Psoas muscle (tissue), 8 donors: Measurements from ENCODE around the gene NTHL1. TPM values are rescaled to one million over a fixed set of nuclear protein-coding genes. Genes with fewer than 3 reads are reported as not detected.

Experiments
- ATAC-seq, 4 donors: fragments of 200-7000 bp; cut with Tn5 transposase; one replicate each; pipeline ENCODE4 v1.9.1; 2020; ENCODE audit warnings: moderate library complexity in 3 of 4, mild to moderate bottlenecking in 2 of 4
- DNase-seq, 2 donors: peaks; one replicate each; pipeline ENCODE4 v3.0.0-alpha.2; 2020
- H3K27ac ChIP-seq: fragments of 200-600 bp; one replicate; pipeline ENCODE4 v1.8.0; 2022
- H3K27me3 ChIP-seq, 3 donors: fragments of 200-600 bp in 1 of 3; one replicate each; pipeline versions ENCODE4 v1.6.1 to v1.8.0; 2013 to 2022; ENCODE audit warnings: low read length in 2 of 3, mild to moderate bottlenecking in 2 of 3, moderate library complexity in 1 of 3; ENCODE audit not compliant: insufficient read depth in 3 of 3
- H3K36me3 ChIP-seq, 2 donors: fragments of 200-600 bp in 1 of 2; one replicate each; pipeline versions ENCODE4 v1.6.1 to v1.8.0; 2013 to 2022; ENCODE audit warnings: low read depth in 1 of 2, mild to moderate bottlenecking in 1 of 2, moderate library complexity in 1 of 2; ENCODE audit not compliant: insufficient read depth in 1 of 2
- H3K4me1 ChIP-seq: fragments of 200-600 bp; one replicate; pipeline ENCODE4 v1.8.0; 2022
- H3K4me3 ChIP-seq: fragments of 200-600 bp; one replicate; pipeline ENCODE4 v1.8.0; 2022; ENCODE audit warnings: mild to moderate bottlenecking
- H3K9me3 ChIP-seq: fragments of 200-600 bp; one replicate; pipeline ENCODE4 v1.8.0; 2022
- WGBS, 3 donors: extraction: QIAGEN DNeasy Blood & Tissue Kit; methylation state at CpG; one replicate each; pipeline versions ENCODE4 v1.1.6 to v1.1.7; 2013; 5-methylcytosine and 5-hydroxymethylcytosine counted together
- intact Hi-C, 2 donors: fragments of 100-400 bp; cut with DNase I; formaldehyde crosslinking; loops; one replicate each; pipeline versions ENCODE4 v1.11.0 to v1.14.2; 2022
- polyA plus RNA-seq, 3 donors: library from polyadenylated mRNA; stranded (reverse); fragments of 200-250 nt; gene quantifications; one replicate each; pipeline ENCODE4 v1.2.3, GENCODE V29; 2013
- total RNA-seq, 4 donors: library from RNA; stranded (reverse); fragmentation: NEBNext Ultra II Directional in 2 of 4; extraction: Animal tissue kit (Norgen Biotek cat#: 25700) in 2 of 4; gene quantifications; one replicate each; pipeline versions ENCODE4 v1.2.1 to v1.2.4, GENCODE V29; 2021 to 2023
- TF ChIP-seq, protein P1 (sequence below): fragments of 200-600 bp; IDR thresholded peaks from one replicate; pipeline ENCODE4 v1.8.0; 2022; ENCODE audit warnings: antibody characterized with exemption
- donor health status: healthy with polysubstance abuse.
- donor health status: DM: no; HTN: no; CAD: no; lungs with moderate emphysema.
- donor health status: Bipolar disorder and iron deficiency.
- donor health status: healthy.
- donor health status: DM: yes; HTN: yes; CAD: no.
- donor health status: DM: no; HTN: no; CAD: no.
- donor health status: DM: no; HTN: no; CAD: no.
- donor health status: DM: yes; HTN: yes; CAD: no.

Gene NTHL1
- total and polyA plus RNA-seq, 7 donors: 3.1 to 17.7 (median 8.0) TPM

DNA sequence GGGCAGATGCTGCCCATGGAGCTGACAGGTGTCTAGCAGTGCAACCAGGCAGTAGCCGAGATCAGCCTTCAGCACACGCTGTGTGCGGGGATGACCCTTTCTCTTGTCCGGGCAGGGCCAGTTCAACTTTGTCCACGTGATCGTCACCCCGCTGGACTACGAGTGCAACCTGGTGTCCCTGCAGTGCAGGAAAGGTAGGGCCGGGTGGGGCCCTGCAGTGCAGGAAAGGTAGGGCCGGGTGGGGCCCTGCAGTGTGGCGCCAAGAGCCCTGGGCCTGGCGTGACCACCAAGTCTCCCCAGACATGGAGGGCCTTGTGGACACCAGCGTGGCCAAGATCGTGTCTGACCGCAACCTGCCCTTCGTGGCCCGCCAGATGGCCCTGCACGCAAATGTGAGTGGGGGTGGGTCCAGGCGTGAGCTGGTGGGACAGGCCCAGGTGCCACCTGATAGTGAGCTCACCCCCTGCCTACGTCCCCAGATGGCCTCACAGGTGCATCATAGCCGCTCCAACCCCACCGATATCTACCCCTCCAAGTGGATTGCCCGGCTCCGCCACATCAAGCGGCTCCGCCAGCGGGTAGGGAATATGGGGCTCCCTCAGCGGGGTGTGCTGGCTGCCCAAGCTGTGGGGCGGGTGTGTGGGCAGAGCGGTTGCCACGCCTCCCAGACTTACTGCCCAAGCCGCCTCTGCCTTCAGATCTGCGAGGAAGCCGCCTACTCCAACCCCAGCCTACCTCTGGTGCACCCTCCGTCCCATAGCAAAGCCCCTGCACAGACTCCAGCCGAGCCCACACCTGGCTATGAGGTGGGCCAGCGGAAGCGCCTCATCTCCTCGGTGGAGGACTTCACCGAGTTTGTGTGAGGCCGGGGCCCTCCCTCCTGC lies 40.4 kb upstream of the NTHL1 start:
- Histone ChIP-seq H3K4me1 (peaks cover 14% of the 10 kb centered on the region), H3K27ac (no peak overlapping the region), H3K36me3 (peaks cover 3 to 92% of the 10 kb centered on the region in 2 donors), H3K27me3 (no peaks in the 10 kb centered on the region), H3K9me3 (no peaks in the 10 kb centered on the region), H3K4me3 (no peak overlapping the region)
- DNase-seq (no peak), ATAC-seq (no peak)
- intact Hi-C loops: no loop called here
- 89 to 93% (median 92%) methylated on average over 36 to 41 of the region's 41 CpGs for WGBS, 3 donors
- TF ChIP-seq, protein P1, sequence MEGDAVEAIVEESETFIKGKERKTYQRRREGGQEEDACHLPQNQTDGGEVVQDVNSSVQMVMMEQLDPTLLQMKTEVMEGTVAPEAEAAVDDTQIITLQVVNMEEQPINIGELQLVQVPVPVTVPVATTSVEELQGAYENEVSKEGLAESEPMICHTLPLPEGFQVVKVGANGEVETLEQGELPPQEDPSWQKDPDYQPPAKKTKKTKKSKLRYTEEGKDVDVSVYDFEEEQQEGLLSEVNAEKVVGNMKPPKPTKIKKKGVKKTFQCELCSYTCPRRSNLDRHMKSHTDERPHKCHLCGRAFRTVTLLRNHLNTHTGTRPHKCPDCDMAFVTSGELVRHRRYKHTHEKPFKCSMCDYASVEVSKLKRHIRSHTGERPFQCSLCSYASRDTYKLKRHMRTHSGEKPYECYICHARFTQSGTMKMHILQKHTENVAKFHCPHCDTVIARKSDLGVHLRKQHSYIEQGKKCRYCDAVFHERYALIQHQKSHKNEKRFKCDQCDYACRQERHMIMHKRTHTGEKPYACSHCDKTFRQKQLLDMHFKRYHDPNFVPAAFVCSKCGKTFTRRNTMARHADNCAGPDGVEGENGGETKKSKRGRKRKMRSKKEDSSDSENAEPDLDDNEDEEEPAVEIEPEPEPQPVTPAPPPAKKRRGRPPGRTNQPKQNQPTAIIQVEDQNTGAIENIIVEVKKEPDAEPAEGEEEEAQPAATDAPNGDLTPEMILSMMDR: no peak

DNA sequence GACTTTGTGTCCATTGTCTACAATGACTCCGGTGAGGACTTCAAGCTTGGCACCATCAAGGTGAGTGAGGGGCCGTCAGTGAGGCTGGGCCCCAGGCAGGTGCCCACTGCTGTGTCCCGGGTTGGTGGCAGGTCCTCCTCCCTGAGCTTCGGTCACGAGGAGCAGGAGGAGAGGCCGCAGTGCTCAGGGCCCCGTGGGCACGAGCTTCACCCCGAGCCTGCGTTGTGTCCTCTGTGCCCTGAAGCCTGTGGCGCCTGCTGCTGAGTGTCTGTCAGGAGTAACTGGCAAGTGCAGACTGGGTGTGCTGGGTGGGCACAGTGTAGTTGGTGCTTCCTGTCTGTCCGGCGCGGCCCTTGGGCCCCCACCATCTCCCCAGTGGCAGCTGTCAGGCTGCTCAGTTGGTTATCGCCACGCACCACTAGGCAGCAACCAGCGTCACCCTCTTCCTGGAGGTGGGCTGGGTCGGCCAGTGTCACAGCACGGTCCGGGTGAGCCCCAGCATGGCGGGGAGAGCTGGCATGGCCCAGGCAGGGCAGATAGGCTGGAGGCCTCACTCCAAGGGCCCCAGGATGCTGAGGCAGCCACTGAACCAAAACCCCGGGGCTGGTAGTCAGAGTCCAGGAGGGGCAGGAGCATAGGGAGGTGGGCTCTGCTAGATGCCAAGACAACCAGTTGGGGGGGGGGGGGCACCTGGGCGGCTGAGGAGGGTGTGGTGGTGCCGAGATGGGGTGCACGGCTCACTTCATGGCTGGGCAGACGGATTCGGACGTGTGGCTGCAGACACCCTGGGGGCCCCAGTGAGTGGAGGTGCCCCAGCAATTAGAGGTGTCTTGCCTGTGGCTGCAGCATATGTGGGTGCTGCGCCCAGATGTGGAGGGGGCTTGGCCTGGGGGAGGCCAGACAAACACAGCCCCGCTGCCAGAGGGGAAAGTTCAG lies 39.4 kb upstream of the NTHL1 start:
- Histone ChIP-seq H3K4me3 (no peak overlapping the region), H3K27ac (no peak overlapping the region), H3K4me1 (peaks cover 14% of the 10 kb centered on the region), H3K9me3 (no peaks in the 10 kb centered on the region), H3K27me3 (no peaks in the 10 kb centered on the region), H3K36me3 (peaks cover 0 to 92% of the 10 kb centered on the region in 2 donors)
- intact Hi-C loops: no loop called here
- DNase-seq: no peak
- TF ChIP-seq, protein P1: no peak
- no peak for ATAC-seq
- 78 to 90% (median 83%) methylated on average over 29 to 30 of the region's 30 CpGs for WGBS, 3 donors

DNA sequence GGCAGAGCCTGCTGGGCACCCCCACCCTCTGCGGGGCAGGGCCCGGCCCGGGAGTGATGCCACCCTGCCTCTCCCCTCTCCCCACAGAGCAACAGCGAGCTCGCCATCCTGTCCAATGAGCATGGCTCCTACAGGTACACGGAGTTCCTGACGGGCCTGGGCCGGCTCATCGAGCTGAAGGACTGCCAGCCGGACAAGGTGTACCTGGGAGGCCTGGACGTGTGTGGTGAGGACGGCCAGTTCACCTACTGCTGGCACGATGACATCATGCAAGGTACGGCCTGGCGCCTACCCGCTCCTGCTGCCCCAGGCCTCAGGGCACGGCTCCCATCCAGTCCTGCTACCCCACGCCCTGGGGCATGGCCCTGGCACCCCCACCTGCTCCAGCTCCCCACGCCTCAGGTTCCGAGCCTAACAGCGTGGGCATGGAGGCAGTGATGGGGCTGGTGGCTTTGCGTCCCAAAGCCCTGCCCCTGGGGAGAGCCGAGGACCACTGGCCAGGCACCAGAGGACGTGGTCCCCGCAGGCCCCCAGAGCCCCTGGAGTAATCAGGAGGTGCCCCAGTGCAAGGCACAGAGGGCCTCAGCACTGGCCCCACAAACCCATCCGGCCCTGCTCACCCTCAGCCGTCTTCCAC lies 38.6 kb upstream of the NTHL1 start:
- Histone ChIP-seq H3K36me3 (peaks cover 0 to 94% of the 10 kb centered on the region in 2 donors), H3K27me3 (no peaks in the 10 kb centered on the region), H3K4me1 (peaks cover 14% of the 10 kb centered on the region), H3K9me3 (no peaks in the 10 kb centered on the region), H3K4me3 (no peak overlapping the region), H3K27ac (no peak overlapping the region)
- DNase-seq (no peak), ATAC-seq (no peak)
- intact Hi-C loops: no loop called here
- WGBS, 3 donors: 83 to 92% (median 87%) methylated on average over 26 to 27 of the region's 27 CpGs
- TF ChIP-seq, protein P1: no peak

DNA sequence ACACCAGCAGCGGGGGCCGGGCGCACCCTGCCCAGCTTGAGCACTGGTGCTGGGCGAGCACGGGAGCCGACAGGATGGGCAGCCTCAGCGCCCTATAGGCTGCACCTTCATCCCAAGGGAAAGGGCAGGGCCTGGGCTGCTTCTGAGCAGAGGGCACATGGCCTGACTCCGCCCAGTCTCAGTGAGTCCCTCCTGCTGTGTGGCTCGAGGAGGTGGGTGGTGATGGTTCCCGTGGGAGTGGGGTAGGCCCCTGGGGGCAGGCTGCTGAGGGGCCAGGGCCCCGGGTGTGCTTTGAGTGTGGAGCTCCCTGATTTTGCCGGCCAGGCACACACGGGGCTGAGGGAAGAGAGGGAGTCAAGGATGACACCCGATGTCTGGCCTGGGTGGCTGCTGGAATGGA lies 38.0 kb upstream of the NTHL1 start:
- H3K27ac ChIP-seq: no peak overlapping the region
- no peaks in the 10 kb centered on the region for H3K27me3 ChIP-seq
- DNase-seq (no peak), ATAC-seq (no peak)
- TF ChIP-seq, protein P1: no peak
- H3K36me3 ChIP-seq: peaks cover 0 to 97% of the 10 kb centered on the region in 2 donors
- intact Hi-C loops: no loop called here
- H3K9me3 ChIP-seq: no peaks in the 10 kb centered on the region
- peaks cover 13% of the 10 kb centered on the region for H3K4me1 ChIP-seq
- no peak overlapping the region for H3K4me3 ChIP-seq
- WGBS, 3 donors: 69 to 80% (median 70%) methylated on average over 13 to 14 of the region's 14 CpGs
